Activated CD8-positive, alpha-beta memory T cell treated with anti-CD3 and anti-CD28 coated beads for 4 hours (primary cell): ENCODE data around the gene RPL11.
"Not testable (repeated sequence)": the region's sequence is repeated elsewhere in the genome, so short reads cannot be mapped to it uniquely, and the experiment has no call there.

Experiments used
- DNase-seq, 2 donors: peaks; one replicate each; pipeline ENCODE4 v3.0.0-alpha.2; 2020; ENCODE audit warnings: low read depth in 2 of 2

RPL11 gene

GRCh38 chr1:23685197-23685596 is 6.4 kb upstream of the RPL11 start:
- not testable (repeated sequence) for DNase-seq

GRCh38 chr1:23687680-23688079 is 3.9 kb upstream of the RPL11 start:
- DNase-seq, result not testable (repeated sequence)

DNA sequence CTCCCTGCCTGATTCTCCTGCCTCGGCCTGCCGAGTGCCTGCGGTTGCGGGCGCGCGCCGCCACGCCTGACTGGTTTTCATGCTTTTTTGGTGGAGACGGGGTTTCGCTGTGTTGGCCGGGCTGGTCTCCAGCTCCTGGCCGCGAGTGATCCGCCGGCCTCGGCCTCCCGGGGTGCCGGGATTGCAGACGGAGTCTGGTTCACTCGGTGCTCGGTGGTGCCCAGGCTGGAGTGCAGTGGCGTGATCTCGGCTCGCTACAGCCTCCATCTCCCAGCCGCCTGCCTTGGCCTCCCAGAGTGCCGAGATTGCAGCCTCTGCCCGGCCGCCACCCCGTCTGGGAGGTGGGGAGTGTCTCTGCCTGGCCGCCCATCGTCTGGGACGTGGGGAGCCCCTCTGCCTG is 3.3 kb upstream of the RPL11 start:
- not testable (repeated sequence) for DNase-seq

GRCh38 chr1:23692308-23692871 is 784 bp downstream of the RPL11 start:
- DNase-seq, result no peak

DNA sequence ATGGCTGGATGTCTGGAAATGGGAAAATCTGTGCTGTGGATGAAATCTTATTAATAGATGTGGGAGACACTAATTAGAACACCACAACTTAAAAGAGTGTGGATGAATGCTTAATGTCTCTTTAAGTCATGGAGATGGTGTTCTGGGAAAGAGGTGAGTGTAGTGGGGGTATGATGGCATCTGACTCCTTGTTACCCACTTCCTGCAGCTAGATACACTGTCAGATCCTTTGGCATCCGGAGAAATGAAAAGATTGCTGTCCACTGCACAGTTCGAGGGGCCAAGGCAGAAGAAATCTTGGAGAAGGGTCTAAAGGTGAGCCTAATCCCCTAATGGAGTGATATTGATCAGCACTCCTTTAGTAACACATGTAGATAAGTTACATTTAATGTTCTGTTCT is 2.0 kb downstream of the RPL11 start:
- no peak for DNase-seq

DNA sequence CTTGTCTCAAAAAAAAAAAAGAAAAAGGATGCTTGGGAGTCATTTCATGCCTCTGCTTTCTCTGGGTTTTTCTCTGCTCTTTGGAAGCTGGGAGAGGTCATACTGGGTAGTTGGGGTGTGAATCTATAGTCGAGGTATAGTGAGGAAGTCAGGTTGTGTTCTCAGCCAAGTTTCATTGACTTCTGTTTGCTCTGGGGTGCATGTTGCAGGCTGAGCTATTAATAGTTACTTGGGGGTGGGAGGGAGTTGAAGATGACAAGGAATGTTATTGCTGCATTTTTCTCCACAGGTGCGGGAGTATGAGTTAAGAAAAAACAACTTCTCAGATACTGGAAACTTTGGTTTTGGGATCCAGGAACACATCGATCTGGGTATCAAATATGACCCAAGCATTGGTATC is 2.8 kb downstream of the RPL11 start:
- no peak for DNase-seq

- DNase-seq, result no peak
Measured at GRCh38 chr1:23695667-23696066, 4.1 kb downstream of the RPL11 start.

DNA sequence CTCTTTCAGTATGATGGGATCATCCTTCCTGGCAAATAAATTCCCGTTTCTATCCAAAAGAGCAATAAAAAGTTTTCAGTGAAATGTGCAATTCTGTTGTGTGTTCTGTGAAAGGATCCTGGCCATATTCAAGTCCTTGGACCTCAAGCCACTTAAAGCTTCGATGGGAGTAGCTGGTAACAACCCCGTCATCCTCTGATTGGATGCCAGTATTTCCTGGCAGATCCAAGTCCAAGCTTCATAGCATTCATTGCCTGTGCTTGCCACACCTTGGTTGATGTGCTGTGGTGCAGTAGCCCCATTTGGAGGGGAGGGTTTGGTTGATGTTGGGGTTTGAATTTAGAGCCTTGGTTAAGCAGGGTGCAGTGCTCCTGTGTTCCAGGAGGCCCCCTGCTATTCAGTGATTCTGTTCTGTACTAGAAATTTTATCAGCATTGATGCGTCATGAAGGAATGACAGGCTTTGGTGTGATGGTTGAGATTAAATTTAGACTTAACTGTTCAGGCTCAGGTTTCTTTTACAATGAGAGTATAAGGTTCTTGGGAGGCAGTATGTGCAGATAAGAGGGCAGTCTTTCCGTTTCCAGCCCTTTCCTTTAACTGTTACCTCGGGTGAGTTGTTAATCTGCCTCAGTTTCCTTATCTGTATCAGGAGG is 4.9 kb downstream of the RPL11 start:
- DNase-seq, result no peak

GRCh38 chr1:23698466-23698865 is 6.9 kb downstream of the RPL11 start:
- DNase-seq, result no peak

DNA sequence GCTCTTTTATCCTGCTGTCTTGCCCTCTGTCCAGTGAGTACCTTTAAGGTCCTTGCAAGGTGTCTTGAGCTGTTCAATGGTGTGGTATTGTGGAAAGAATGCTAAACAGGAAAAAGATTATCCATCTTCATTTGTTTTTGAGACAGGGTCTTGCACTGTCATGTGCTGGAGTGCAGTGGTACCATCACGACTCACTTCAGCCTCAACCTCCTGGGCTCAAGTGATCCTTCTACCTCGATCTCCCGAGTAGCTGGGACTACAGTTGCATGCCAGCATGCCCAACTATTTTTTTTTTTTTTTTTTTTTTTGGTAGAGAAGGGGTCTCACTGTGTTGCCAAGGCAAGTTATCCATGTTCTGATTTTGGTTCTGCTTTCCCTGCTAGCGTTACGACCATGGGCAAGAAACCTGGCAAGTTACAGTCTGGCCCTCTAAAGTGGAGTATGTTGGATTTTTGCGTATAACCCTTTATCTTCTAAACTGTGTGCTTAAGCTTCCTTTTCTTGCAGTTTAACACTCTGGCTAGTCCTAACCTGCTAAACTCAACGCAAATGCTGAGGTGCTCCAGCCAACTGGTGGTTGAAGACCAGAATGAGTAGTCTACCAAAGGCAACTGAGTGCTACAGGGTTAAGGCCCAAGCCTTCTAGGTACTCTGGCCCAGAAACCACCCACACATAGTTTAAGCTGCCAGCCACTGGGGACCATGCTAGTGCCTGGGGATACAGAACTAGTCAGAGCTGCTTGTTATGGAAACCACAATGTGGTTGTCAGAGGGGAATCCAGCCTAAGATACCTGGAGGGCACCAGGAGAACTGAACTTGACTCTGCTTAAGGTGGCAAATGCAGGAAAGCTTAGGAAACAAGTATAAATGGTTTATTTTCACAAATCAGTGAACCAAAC is 7.9 kb downstream of the RPL11 start:
- no peak for DNase-seq

GRCh38 chr1:23701310-23701709 is 9.7 kb downstream of the RPL11 start:
- DNase-seq, result no peak

DNA sequence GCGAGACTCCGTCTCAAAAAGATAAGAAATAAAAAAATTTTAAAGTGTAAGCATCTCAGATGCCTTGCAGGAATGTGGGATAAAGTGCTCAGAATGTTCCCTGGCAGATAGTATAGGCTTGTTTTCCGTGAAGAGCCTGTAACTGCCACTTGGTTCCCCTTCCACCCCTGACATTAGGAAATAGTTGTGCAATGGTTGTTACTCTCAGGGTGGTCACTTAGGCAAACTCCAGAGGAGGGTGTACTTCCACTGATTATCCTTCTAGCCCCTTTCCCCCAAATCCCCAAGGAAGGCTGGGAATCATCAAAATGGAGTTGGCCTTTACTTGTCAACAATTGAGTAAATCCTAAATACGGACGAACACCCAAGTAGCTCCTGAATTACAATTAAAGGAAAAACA is 10.4 kb downstream of the RPL11 start:
- no peak for DNase-seq

DNA sequence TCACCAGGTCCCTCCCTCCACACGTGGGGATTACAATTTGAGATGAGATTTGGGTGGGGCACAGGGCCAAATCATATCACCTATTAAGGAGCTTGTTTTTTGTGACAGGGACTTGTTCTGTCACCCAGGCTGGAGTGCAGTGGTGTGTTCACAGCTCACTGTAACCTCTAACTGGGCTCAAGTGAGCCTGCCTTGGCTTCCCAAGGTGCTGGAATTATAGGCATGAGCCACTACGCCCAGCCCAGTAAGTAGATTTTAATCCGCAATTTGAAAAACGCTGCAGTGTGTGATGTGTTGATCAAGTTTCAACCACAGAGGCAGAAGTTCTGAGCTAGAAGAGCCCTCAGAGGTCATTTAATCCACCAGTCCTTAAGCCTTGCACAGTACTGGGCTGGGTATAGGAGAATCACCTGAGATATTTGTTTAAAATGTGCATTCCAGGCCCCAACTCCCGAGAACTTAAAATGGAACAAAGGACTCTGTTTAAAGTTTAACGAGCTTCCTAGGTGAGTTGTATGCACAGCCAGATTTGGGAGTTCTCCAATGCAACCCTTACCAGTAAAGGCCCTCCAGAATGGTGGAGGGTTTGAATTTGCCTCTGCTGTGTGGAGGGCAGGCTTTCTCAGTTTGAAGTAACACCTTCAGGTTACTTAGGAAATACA is 13.4 kb downstream of the RPL11 start:
- DNase-seq, result no peak

DNA sequence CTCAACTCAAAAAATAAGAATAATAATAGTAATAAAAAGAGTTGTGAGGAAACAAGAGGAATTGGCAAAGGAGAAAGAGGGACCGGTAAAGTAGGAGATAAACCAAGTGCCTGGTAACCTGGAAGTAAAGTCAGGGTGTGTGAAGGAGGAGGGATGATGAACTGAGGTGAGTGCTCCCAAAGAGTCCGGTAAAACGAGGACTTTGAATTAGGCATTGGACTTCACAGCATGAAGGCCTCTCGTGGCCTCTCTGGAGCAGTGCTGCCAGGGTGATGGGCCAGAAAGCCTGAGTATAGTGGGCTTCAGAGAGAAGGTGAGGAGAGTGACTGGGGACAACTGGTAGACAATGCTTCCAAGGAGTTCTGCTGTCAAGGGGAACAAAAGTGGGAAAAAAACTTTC is 17.6 kb downstream of the RPL11 start:
- no peak for DNase-seq

DNA sequence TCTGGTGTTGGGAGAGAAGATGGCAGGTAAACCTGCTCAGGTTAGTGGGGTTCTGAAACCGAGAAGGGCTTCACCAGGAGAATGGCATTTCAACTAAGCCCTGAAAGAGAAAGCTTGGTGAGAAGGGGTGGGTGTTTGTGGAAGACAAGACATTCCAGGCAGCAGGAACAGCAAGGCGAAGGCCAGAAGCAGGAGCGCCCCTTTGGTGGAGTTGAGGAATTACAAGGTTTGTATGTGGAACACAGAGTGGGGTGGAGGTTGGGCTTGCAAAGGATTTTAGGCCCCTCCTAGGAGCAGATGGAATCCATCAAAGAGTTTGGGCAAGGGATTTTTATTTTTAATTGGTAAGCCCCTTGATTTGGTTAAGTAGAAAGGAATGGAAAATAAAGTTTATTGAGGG is 26.9 kb downstream of the RPL11 start:
- no peak for DNase-seq

DNA sequence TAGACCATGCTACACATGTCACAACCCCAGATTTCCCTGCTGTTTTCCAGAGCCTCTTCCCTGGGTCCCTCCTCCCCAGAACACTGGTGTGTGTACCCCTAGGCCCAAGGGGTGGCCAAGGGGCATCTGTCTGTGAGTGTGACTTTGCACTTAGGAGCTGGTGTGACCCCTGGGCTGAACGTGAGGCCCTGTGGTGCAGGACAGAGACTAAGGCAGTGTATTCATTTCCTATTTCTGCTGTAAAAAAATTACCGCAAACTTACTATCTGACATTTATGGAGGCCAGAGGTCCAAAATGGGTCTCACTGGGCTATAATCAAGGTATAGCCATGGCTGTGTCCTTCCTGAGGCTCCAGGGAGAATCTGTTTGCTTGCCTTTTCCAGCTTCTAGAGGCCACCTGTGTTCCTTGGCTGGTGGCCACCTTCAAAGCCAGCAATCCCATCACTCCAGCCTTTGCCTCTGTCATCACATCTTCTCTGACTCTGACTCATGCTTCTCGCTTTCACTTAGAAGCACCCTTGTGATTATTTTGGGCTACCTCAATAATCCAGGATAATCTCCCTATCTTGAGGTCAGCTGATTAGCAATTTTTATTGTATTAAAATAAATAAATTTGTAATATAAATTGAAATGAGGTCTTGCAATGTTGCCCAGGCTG is 27.7 kb downstream of the RPL11 start:
- no peak for DNase-seq

DNA sequence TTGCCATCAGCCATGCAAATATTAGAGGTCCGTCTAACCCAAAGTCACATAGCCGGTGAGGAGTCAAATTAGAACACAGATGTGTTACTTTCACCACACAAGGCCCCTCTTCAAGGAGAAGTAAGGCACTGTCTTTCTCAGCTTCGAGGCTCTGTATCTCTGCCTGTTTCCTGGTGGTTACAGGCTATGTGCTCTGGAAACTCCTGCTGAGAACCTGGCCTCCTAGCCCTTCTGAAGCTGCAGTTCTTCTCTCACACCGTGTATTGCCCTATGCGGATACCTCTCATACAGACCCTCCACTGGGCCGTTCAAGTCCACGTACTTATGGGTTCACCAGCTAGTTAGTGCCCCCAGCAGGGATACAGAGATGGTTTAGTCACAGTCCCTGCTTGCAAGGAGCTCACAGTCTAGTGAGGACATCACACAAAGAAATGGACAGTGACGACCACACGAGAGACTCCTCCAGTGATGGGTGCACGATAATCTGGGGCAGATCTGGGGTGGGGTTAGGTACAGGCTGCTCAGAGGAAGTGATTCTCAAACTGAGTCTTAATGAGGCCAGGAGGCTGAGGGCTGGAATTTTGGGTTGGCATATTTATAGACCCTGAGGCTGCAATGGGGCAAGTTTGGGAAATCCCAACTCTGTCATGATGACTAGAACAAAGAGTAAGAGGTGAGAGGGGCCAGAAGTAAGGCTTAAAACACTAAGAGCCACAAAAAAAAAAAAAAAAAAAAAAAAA is 28.8 kb downstream of the RPL11 start:
- DNase-seq, result no peak

DNA sequence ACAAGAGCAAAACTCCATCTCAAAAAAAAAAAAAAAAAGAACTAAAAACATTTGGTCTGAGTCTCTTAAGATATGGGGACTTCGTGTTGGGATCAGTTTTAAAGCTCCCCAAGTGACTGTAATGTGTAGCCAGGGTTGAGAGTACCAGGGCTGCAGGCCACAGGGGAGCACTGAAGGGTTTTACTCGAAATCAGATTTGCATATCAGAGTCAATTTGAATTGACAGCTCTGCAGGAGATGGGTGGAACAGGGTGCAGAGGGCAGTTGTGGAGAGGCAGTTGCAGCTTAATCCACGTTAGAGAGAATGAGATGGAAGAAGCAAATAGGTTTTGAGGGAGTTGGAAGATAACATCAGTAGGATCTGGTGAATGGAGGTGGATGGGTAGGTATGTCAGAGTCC is 31.0 kb downstream of the RPL11 start:
- no peak for DNase-seq

DNA sequence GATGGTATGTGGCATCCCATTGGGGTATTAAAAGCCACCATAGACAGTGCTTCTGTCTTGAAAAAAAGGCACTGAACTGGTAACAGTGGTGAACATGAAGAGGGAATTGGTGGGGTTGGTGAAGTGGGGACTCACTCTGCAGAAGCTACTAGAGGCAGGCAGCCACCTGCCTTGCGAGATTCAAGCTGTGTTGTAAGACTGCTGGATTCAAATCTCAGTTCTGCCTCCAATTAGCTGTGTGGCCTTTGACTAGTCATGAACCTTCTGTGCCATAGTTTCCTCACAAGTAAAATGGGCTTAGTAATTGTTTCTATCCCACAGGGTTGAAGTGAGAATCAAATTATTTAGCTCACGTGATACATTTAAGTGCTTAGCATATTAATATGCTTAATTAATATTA is 35.1 kb downstream of the RPL11 start:
- no peak for DNase-seq

- DNase-seq, result no peak
Measured at GRCh38 chr1:23727362-23727811, 35.8 kb downstream of the RPL11 start.
